ENCODE measurements around the gene ATP8A1. TPM values are rescaled to one million over a fixed set of nuclear protein-coding genes. Genes with fewer than 3 reads are reported as not detected.

ATP8A1 gene
- total and polyA plus RNA-seq, 10 donors: 14.4 to 87.0 (median 42.1) TPM

- H3K4me3 ChIP-seq: no peak overlapping the region
- H3K27ac ChIP-seq: no peak overlapping the region
- DNase-seq: no peak
- no peaks in the 10 kb centered on the region for H3K9me3 ChIP-seq
- intact Hi-C loops (cut with DNase I; ENCODE audit: low total_unique reads): no loop called here
- WGBS, 5 donors: 82 to 91% (median 83%) methylated on average over 4 of the region's 4 CpGs
- H3K4me1 ChIP-seq: peaks cover 0 to 5% (median 0%) of the 10 kb centered on the region in 6 donors
- peaks cover 0 to 88% (median 14%) of the 10 kb centered on the region in 6 donors for H3K36me3 ChIP-seq
- no peak for TF ChIP-seq CTCF (IDR thresholded peaks at IDR 0.05 in 8 of 11, conservative IDR thresholded peaks at IDR 0.05 in 3 of 11)
- no peak for TF ChIP-seq POLR2AphosphoS5 (IDR thresholded peaks at IDR 0.05)
- no peak for TF ChIP-seq POLR2A (IDR thresholded peaks at IDR 0.05)
- no peaks in the 10 kb centered on the region for H3K27me3 ChIP-seq (replicated peaks in 1 of 7)
Measured at GRCh38 chr4:42531341-42532030, 125.4 kb downstream of the ATP8A1 start.

- WGBS, 5 donors: 79 to 93% (median 90%) methylated on average over 3 of the region's 3 CpGs
- no peaks in the 10 kb centered on the region for H3K9me3 ChIP-seq
- H3K4me1 ChIP-seq: no peaks in the 10 kb centered on the region
- peaks cover 0 to 90% (median 33%) of the 10 kb centered on the region in 6 donors for H3K36me3 ChIP-seq
- DNase-seq: no peak
- no peak overlapping the region for H3K27ac ChIP-seq
- TF ChIP-seq POLR2A (IDR thresholded peaks at IDR 0.05) (no peak), CTCF (IDR thresholded peaks at IDR 0.05 in 8 of 11, conservative IDR thresholded peaks at IDR 0.05 in 3 of 11) (no peak), POLR2AphosphoS5 (IDR thresholded peaks at IDR 0.05) (no peak)
- intact Hi-C loops (cut with DNase I; ENCODE audit: low total_unique reads): no loop called here
- no peaks in the 10 kb centered on the region for H3K27me3 ChIP-seq (replicated peaks in 1 of 7)
- H3K4me3 ChIP-seq: no peak overlapping the region
Measured at GRCh38 chr4:42523066-42523718, 133.7 kb downstream of the ATP8A1 start.

GRCh38 chr4:42519803-42520417, 137.0 kb downstream of the ATP8A1 start:
- no peaks in the 10 kb centered on the region for H3K9me3 ChIP-seq
- H3K27ac ChIP-seq: no peak overlapping the region
- WGBS, 5 donors: 25 to 31% (median 28%) methylated on average over 3 of the region's 3 CpGs
- no peak overlapping the region for H3K4me3 ChIP-seq
- TF ChIP-seq POLR2A (IDR thresholded peaks at IDR 0.05) (no peak), CTCF (IDR thresholded peaks at IDR 0.05 in 8 of 11, conservative IDR thresholded peaks at IDR 0.05 in 3 of 11) (peak in 10 of 11 experiments; percentile 34 to 75 (median 64))
- no peaks in the 10 kb centered on the region for H3K4me1 ChIP-seq
- intact Hi-C loops (cut with DNase I; ENCODE audit: low total_unique reads): loop anchor here (5.0 to 10.0 kb wide), 2 partner anchors 145 to 238 kb away; no protein-coding TSS in a partner anchor
- H3K36me3 ChIP-seq: peaks cover 0 to 70% (median 29%) of the 10 kb centered on the region in 6 donors
- no peaks in the 10 kb centered on the region for H3K27me3 ChIP-seq (replicated peaks in 1 of 7)
- DNase-seq: no peak
